PC-3 (cell line): Measurements from ENCODE around the gene ZNF277. TPM values are rescaled to one million over a fixed set of nuclear protein-coding genes. Genes with fewer than 3 reads are reported as not detected.

Source experiments
- ATAC-seq: fragments of 200-7000 bp; cut with Tn5 transposase; 2 replicates; pipeline ENCODE4 v1.9.1; 2020; ENCODE audit warnings: mild to moderate bottlenecking, moderate library complexity
- BruUV-seq: library from RNA; stranded (reverse); fragments of 400-500 nt; replicated peaks from 2 replicates; lab custom pipeline; 2021; lab: Mats Ljungman, UMichigan
- CTCF ChIA-PET: fragments of 300-600 bp; sonication (Branson Sonifier 250); formaldehyde crosslinking; loops from one replicate; lab custom pipeline; 2022; ENCODE audit warnings: antibody characterized with exemption; lab: Charles Lee
- POLR2A ChIA-PET: fragments of 300-600 bp; sonication (Branson Sonifier 250); formaldehyde crosslinking; loops from one replicate; lab custom pipeline; 2022; ENCODE audit warnings: antibody characterized with exemption; ENCODE audit not compliant: unreplicated experiment; lab: Charles Lee
- DNase-seq: peaks from one replicate; pipeline ENCODE4 v3.0.0-alpha.2; 2015
- H2AFZ ChIP-seq: fragments of 300-600 bp; sonication (generic); 2 replicates; pipeline ENCODE4 v1.6.0; 2016; ENCODE audit warnings: antibody characterized with exemption, low read length
- H3F3A ChIP-seq: fragments of 300-600 bp; sonication (generic); one replicate; pipeline ENCODE4 v1.6.0; 2017; ENCODE audit warnings: antibody characterized with exemption, low read length, control low read depth, mild to moderate bottlenecking; ENCODE audit not compliant: unreplicated experiment
- H3K27ac ChIP-seq: fragments of 300-600 bp; sonication (generic); 2 replicates; pipeline ENCODE4 v1.5.1; 2016; ENCODE audit warnings: mild to moderate bottlenecking, low read length
- H3K27me3 ChIP-seq: fragments of 300-600 bp; sonication (generic); 2 replicates; pipeline ENCODE4 v1.6.1; 2016; ENCODE audit warnings: low read length, mixed read lengths
- H3K36me3 ChIP-seq: fragments of 300-600 bp; sonication (generic); 2 replicates; pipeline ENCODE4 v1.6.1; 2016; ENCODE audit warnings: low read depth, mixed run types, low read length, mixed read lengths
- H3K4me1 ChIP-seq: fragments of 300-600 bp; sonication (generic); 2 replicates; pipeline ENCODE4 v1.5.1; 2016; ENCODE audit warnings: low read length; ENCODE audit not compliant: insufficient read depth
- H3K4me2 ChIP-seq: fragments of 300-600 bp; sonication (generic); 2 replicates; pipeline ENCODE4 v1.6.0; 2016; ENCODE audit warnings: low read length
- H3K4me3 ChIP-seq: fragments of 300-600 bp; sonication (generic); 2 replicates; pipeline ENCODE4 v1.5.1; 2016; ENCODE audit warnings: mild to moderate bottlenecking, low read length, mixed read lengths
- H3K79me2 ChIP-seq: fragments of 300-600 bp; sonication (generic); 2 replicates; pipeline ENCODE4 v1.6.1; 2017; ENCODE audit warnings: low read length, mixed read lengths
- H3K9ac ChIP-seq: fragments of 300-600 bp; sonication (generic); 2 replicates; pipeline ENCODE4 v1.6.0; 2016; ENCODE audit warnings: mild to moderate bottlenecking, low read length
- H3K9me2 ChIP-seq: fragments of 300-600 bp; sonication (generic); replicated peaks from 2 replicates; pipeline ENCODE4 v1.6.1; 2016; ENCODE audit warnings: mixed run types, low read length, mixed read lengths
- H3K9me3 ChIP-seq: fragments of 300-600 bp; sonication (generic); 2 replicates; pipeline ENCODE4 v1.6.1; 2016; ENCODE audit warnings: low read length, mixed read lengths
- H4K20me1 ChIP-seq: fragments of 300-600 bp; sonication (generic); 2 replicates; pipeline ENCODE4 v1.6.1; 2016; ENCODE audit warnings: low read length, mixed read lengths
- CTCF ChIP-seq: fragments of 300-600 bp; sonication (generic); conservative IDR thresholded peaks from 2 replicates; pipeline ENCODE4 v1.5.1; 2017; ENCODE audit warnings: antibody characterized with exemption, low read depth, mild to moderate bottlenecking, low read length
- EZH2 ChIP-seq: fragments of 300-600 bp; sonication (generic); IDR thresholded peaks from one replicate; pipeline ENCODE4 v1.6.1; 2017; ENCODE audit warnings: antibody characterized with exemption, mild to moderate bottlenecking, low read length; ENCODE audit not compliant: unreplicated experiment
- EZH2phosphoT487 ChIP-seq: fragments of 300-600 bp; sonication (generic); IDR thresholded peaks from 2 replicates; pipeline ENCODE4 v1.6.1; 2018; ENCODE audit warnings: mild to moderate bottlenecking, antibody characterized with exemption, low read length, borderline replicate concordance
- intact Hi-C: fragments of 100-400 bp; cut with micrococcal nuclease; formaldehyde crosslinking; loops from 2 replicates; pipeline ENCODE4 v1.9.0; 2023
- total RNA-seq: library from RNA; depleted of rRNA; stranded (reverse); fragments of >200 nt; gene quantifications from 2 replicates; pipeline ENCODE4 v1.2.3, GENCODE V29; 2014

ZNF277 gene
- total RNA-seq, 1 experiment from 2014 or later = 14.0 TPM

DNA sequence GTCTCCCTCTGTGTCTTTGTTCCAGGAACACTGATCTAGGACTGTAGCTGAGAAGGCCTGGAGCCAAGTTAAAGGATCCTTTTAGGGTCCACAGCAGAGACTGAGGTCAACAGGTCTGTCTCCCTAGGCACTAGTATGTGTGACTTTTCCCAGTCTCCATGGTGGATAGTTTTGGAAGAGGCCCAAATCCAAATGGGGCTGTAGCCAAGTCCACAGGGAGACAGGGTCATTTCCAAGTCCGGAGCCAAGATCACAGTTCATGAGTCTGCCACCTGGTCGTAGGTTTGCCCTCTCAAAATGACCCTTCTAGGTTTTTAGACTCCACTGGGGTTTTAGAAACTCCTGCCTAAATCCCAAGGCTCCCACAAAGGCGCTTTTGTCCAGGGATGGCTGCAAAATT is 16.8 kb downstream of the ZNF277 start:
- Histone ChIP-seq H3F3A (no peaks in the 10 kb centered on the region), H3K27ac (no peak overlapping the region), H4K20me1 (no peaks in the 10 kb centered on the region), H3K9ac (no peak overlapping the region), H3K4me1 (no peaks in the 10 kb centered on the region), H3K9me2 (no peaks in the 10 kb centered on the region), H3K79me2 (peaks cover 31% of the 10 kb centered on the region), H3K36me3 (no peaks in the 10 kb centered on the region), H3K27me3 (no peaks in the 10 kb centered on the region), H3K4me2 (no peak overlapping the region), H3K4me3 (no peak overlapping the region), H2AFZ (no peak overlapping the region), H3K9me3 (no peaks in the 10 kb centered on the region)
- ATAC-seq = no peak
- no peak for DNase-seq
- BruUV-seq = no TSS peak
- TF ChIP-seq EZH2phosphoT487 (no peak), CTCF (no peak), EZH2 (no peak)
- CTCF ChIA-PET = no interaction called here
- intact Hi-C loops = no loop called here
- POLR2A ChIA-PET = no interaction called here

GRCh38 chr7:112224186-112224585 is 17.7 kb downstream of the ZNF277 start:
- TF ChIP-seq CTCF (no peak), EZH2 (no peak), EZH2phosphoT487 (no peak)
- Histone ChIP-seq H4K20me1 (no peaks in the 10 kb centered on the region), H3K9me2 (no peaks in the 10 kb centered on the region), H3K4me1 (no peaks in the 10 kb centered on the region), H3K4me2 (no peak overlapping the region), H3K4me3 (no peak overlapping the region), H3K27me3 (no peaks in the 10 kb centered on the region), H3K9me3 (no peaks in the 10 kb centered on the region), H3K36me3 (no peaks in the 10 kb centered on the region), H3K79me2 (peaks cover 31% of the 10 kb centered on the region), H2AFZ (no peak overlapping the region), H3K27ac (no peak overlapping the region), H3K9ac (no peak overlapping the region), H3F3A (no peaks in the 10 kb centered on the region)
- ATAC-seq = no peak
- no TSS peak for BruUV-seq
- intact Hi-C loops = no loop called here
- ChIA-PET POLR2A (no interaction called here), CTCF (no interaction called here)
- no peak for DNase-seq

GRCh38 chr7:112225006-112225405 is 18.5 kb downstream of the ZNF277 start:
- Histone ChIP-seq H3K27me3 (no peaks in the 10 kb centered on the region), H2AFZ (no peak overlapping the region), H3K79me2 (peaks cover 31% of the 10 kb centered on the region), H3K36me3 (no peaks in the 10 kb centered on the region), H3K4me3 (no peak overlapping the region), H3K4me2 (no peak overlapping the region), H3K27ac (no peak overlapping the region), H3K9me2 (no peaks in the 10 kb centered on the region), H3K4me1 (no peaks in the 10 kb centered on the region), H3F3A (no peaks in the 10 kb centered on the region), H4K20me1 (no peaks in the 10 kb centered on the region), H3K9ac (no peak overlapping the region), H3K9me3 (no peaks in the 10 kb centered on the region)
- intact Hi-C loops = no loop called here
- TF ChIP-seq EZH2phosphoT487 = no peak
- no peak for TF ChIP-seq EZH2
- TF ChIP-seq CTCF = no peak
- DNase-seq (no peak), ATAC-seq (no peak)
- CTCF ChIA-PET = no interaction called here
- POLR2A ChIA-PET = no interaction called here
- no TSS peak for BruUV-seq
